ENCODE data around the gene C1RL. TPM values are rescaled to one million over a fixed set of nuclear protein-coding genes. Genes with fewer than 3 reads are reported as not detected.
A peak's percentile ranks its signal among the peaks of the same experiment; 100 is the strongest.
"Not testable (repeated sequence)": the region's sequence is repeated elsewhere in the genome, so short reads cannot be mapped to it uniquely, and the experiment has no call there.

The C1RL gene
- polyA plus RNA-seq, 1 donor from 2014 or later = 8.2 TPM

- H3K4me1 Mint-ChIP-seq = no peaks in the 10 kb centered on the region
- peak overlapping the region in 1 of 3 donors; percentile 10 for H3K27ac Mint-ChIP-seq
- H3K36me3 Mint-ChIP-seq = no peaks in the 10 kb centered on the region
- no peak overlapping the region for H3K4me3 Mint-ChIP-seq
- peaks cover 19% of the 10 kb centered on the region for H3K27me3 Mint-ChIP-seq
- H3K9me3 Mint-ChIP-seq = no peaks in the 10 kb centered on the region
Observed at GRCh38 chr12:7059780-7060179, 49.2 kb downstream of the C1RL start.

DNA sequence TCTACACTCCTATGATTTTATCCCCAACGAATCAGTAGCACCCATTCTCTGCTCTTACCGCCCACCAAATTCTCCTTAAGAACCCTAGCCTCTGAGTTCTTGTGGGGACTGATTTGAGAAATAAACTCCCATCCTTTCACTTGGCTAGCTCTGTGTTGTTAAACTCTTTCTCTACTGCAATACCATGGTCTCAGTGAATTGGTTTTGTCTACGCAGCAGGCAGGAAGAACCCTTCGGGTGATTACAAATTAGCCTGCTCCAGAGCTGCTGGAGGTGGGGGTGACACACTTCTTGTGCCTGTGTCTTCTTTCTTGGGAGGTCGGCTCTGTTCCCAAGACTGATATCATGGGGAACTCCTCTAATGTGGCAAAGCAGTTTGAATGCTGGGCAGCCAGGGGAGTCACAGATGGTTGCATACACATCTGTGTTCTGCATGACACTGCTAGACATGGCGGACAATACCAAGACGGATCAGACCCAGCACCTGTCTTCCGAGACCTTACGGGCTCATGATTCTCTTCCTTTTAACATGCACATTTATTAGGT, 50.1 kb downstream of the C1RL start:
- Mint-ChIP-seq H3K36me3 (peaks cover 2% of the 10 kb centered on the region), H3K4me1 (peaks cover 0 to 2% (median 0%) of the 10 kb centered on the region in 3 donors), H3K27ac (no peak overlapping the region), H3K4me3 (no peak overlapping the region), H3K27me3 (peaks cover 21% of the 10 kb centered on the region), H3K9me3 (no peaks in the 10 kb centered on the region)

GRCh38 chr12:7058163-7058845, 50.7 kb downstream of the C1RL start:
- H3K4me3 Mint-ChIP-seq = no peak overlapping the region
- peaks cover 0 to 2% (median 0%) of the 10 kb centered on the region in 3 donors for H3K4me1 Mint-ChIP-seq
- peaks cover 2% of the 10 kb centered on the region for H3K36me3 Mint-ChIP-seq
- H3K27me3 Mint-ChIP-seq = peaks cover 21% of the 10 kb centered on the region
- no peak overlapping the region for H3K27ac Mint-ChIP-seq
- H3K9me3 Mint-ChIP-seq = no peaks in the 10 kb centered on the region

- H3K36me3 Mint-ChIP-seq, H3K4me1 Mint-ChIP-seq, H3K27ac Mint-ChIP-seq, H3K4me3 Mint-ChIP-seq, H3K9me3 Mint-ChIP-seq: not testable (repeated sequence)
- H3K27me3 Mint-ChIP-seq = peaks cover 21% of the 10 kb centered on the region
Observed at GRCh38 chr12:7055736-7056135, 53.3 kb downstream of the C1RL start.

- Mint-ChIP-seq H3K9me3 (no peaks in the 10 kb centered on the region), H3K27me3 (peaks cover 18% of the 10 kb centered on the region), H3K4me1 (peaks cover 0 to 2% (median 0%) of the 10 kb centered on the region in 3 donors), H3K27ac (no peak overlapping the region), H3K4me3 (no peak overlapping the region), H3K36me3 (peaks cover 3% of the 10 kb centered on the region)
Observed at GRCh38 chr12:7054925-7055324, 54.1 kb downstream of the C1RL start.

DNA sequence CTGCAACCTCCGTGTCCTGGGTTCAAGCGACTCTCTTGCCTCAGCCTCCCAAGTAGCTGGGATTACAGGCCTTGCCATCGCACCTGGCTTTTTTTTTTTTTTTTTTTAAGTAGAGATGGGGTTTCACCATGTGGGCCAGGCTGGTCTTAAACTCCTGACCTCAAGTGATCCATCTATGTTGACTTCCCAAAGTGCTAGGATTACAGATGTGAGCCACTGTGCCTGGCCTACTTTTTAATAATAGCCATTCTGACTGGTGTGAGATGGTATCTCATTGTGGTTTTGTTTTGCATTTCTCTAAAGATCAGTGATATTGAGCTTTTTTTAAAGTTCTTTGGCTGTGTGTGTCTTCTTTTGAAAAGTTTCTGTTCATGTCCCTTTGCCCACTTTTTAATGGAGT, 59.0 kb downstream of the C1RL start:
- H3K4me1 Mint-ChIP-seq, H3K36me3 Mint-ChIP-seq, H3K27me3 Mint-ChIP-seq, H3K27ac Mint-ChIP-seq, H3K9me3 Mint-ChIP-seq, H3K4me3 Mint-ChIP-seq: not testable (repeated sequence)

GRCh38 chr12:7049445-7049951, 59.5 kb downstream of the C1RL start:
- not testable (repeated sequence) for H3K27ac Mint-ChIP-seq, H3K4me3 Mint-ChIP-seq, H3K9me3 Mint-ChIP-seq, H3K4me1 Mint-ChIP-seq, H3K27me3 Mint-ChIP-seq, H3K36me3 Mint-ChIP-seq

- Mint-ChIP-seq H3K4me1 (peaks cover 0 to 9% (median 4%) of the 10 kb centered on the region in 3 donors), H3K9me3 (no peaks in the 10 kb centered on the region), H3K36me3 (peaks cover 3% of the 10 kb centered on the region), H3K4me3 (no peak overlapping the region), H3K27me3 (no peaks in the 10 kb centered on the region), H3K27ac (no peak overlapping the region)
Observed at GRCh38 chr12:7047306-7047705, 61.7 kb downstream of the C1RL start.

GRCh38 chr12:7046383-7047105, 62.5 kb downstream of the C1RL start:
- no peaks in the 10 kb centered on the region for H3K9me3 Mint-ChIP-seq
- H3K27ac Mint-ChIP-seq = no peak overlapping the region
- peaks cover 5% of the 10 kb centered on the region for H3K36me3 Mint-ChIP-seq
- peaks cover 0 to 9% (median 4%) of the 10 kb centered on the region in 3 donors for H3K4me1 Mint-ChIP-seq
- no peak overlapping the region for H3K4me3 Mint-ChIP-seq
- no peaks in the 10 kb centered on the region for H3K27me3 Mint-ChIP-seq

DNA sequence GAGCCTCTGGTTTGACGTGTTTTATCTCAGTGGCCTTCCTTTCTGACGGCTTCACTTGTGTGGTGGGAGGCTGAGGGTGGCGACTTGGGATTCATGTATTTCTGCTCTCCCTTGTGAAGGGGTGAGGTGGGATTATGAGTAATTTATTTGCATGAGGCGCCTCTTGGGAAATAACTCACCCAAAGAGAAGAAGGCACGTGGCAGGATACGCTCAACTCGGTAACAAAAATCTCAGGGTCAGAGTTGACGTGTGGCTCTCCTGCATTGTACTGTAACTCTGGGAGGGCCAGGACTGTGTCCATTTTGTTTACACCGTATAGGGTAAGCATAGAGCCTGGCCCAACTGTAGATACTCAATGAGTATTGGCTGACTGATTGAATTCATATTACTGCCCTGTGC, 63.1 kb downstream of the C1RL start:
- Mint-ChIP-seq H3K36me3 (peaks cover 3% of the 10 kb centered on the region), H3K27me3 (no peaks in the 10 kb centered on the region), H3K9me3 (no peaks in the 10 kb centered on the region), H3K4me1 (peaks cover 0 to 9% (median 4%) of the 10 kb centered on the region in 3 donors), H3K27ac (no peak overlapping the region), H3K4me3 (no peak overlapping the region)

Other genes with a start within 250 kb of the C1RL start
- gene TPI1, start 241.7 kb downstream of the C1RL start, polyA plus RNA-seq = 490 TPM
- 10.6 TPM for gene SPSB2, start 235.9 kb downstream of the C1RL start, polyA plus RNA-seq
- 4.9 TPM for gene LRRC23, start 204.4 kb downstream of the C1RL start, polyA plus RNA-seq
- 21.7 TPM for gene ENO2, start 194.6 kb downstream of the C1RL start, polyA plus RNA-seq
- gene ATN1, start 181.3 kb downstream of the C1RL start, polyA plus RNA-seq = 1.4 TPM
- not detected for gene RNU7-1, start 165.4 kb downstream of the C1RL start, polyA plus RNA-seq
- gene C12orf57, start 165.2 kb downstream of the C1RL start, polyA plus RNA-seq = 141 TPM
- gene PTPN6, start 157.9 kb downstream of the C1RL start, polyA plus RNA-seq = 1,038 TPM
- 123 TPM for gene PHB2, start 138.6 kb downstream of the C1RL start, polyA plus RNA-seq
- gene EMG1, start 138.3 kb downstream of the C1RL start, polyA plus RNA-seq = 62.0 TPM
- gene LPCAT3, start 90.7 kb downstream of the C1RL start, polyA plus RNA-seq = 11.6 TPM
- not detected for gene C1S, start 48.5 kb downstream of the C1RL start, polyA plus RNA-seq
- not detected for gene C1R, start 16.8 kb downstream of the C1RL start, polyA plus RNA-seq
- gene RBP5, start 19.7 kb upstream of the C1RL start, polyA plus RNA-seq = not detected
- gene CLSTN3, start 21.2 kb upstream of the C1RL start, polyA plus RNA-seq = 2.9 TPM
- gene PEX5, start 80.5 kb upstream of the C1RL start, polyA plus RNA-seq = 18.2 TPM
- gene ACSM4, start 194.9 kb upstream of the C1RL start, polyA plus RNA-seq = not detected

All from IgD-negative memory B cell (primary cell).